Measurements from ENCODE around the gene NUP58.

The NUP58 gene

GRCh38 chr13:25280396-25280795 lies 21.0 kb upstream of the NUP58 start:
- peaks cover 55% of the 10 kb centered on the region for H3K79me2 ChIP-seq (ENCODE audit: low read length)

GRCh38 chr13:25281193-25281934 lies 20.1 kb upstream of the NUP58 start:
- Histone ChIP-seq H3K36me3 (replicated peaks; ENCODE audit: insufficient read depth, low read length) (no peaks in the 10 kb centered on the region), H2AFZ (ENCODE audit: low read length) (no peak overlapping the region), H3K9me3 (replicated peaks; ENCODE audit: insufficient read depth, low read length) (no peaks in the 10 kb centered on the region), H3F3A (ENCODE audit: insufficient read depth, low read length) (0 out of 2 replicates have a peak, but pooled peaks cover under 1% of the 10 kb centered on the region), H3K79me2 (ENCODE audit: low read length) (peaks cover 64% of the 10 kb centered on the region), H3K27ac (ENCODE audit: low read length) (no peak overlapping the region), H3K9me2 (replicated peaks; ENCODE audit: insufficient read depth, low read length) (no peaks in the 10 kb centered on the region), H3K4me1 (ENCODE audit: low read length) (no peaks in the 10 kb centered on the region), H3K9ac (ENCODE audit: low read length) (no peak overlapping the region), H3K4me3 (ENCODE audit: low read length) (no peak overlapping the region), H3K27me3 (replicated peaks; ENCODE audit: insufficient read depth, low read length) (no peaks in the 10 kb centered on the region), H3K4me2 (ENCODE audit: low read depth, low read length) (no peak overlapping the region), H4K20me1 (ENCODE audit: insufficient read depth, low read length) (no peaks in the 10 kb centered on the region)
- DNase-seq, result no peak
- TF ChIP-seq EZH2phosphoT487 (IDR thresholded peaks at IDR 0.05; ENCODE audit: low read length), result no peak
- no peak for TF ChIP-seq EZH2 (optimal IDR thresholded peaks at IDR 0.05; ENCODE audit: low read depth, low read length)
- no peak for TF ChIP-seq CTCF (IDR thresholded peaks at IDR 0.05; ENCODE audit: low read length)

More at GRCh38 chr13:25280396-25280795, 21.0 kb upstream of the NUP58 start:
- no peaks in the 10 kb centered on the region for H3K9me2 ChIP-seq (replicated peaks; ENCODE audit: insufficient read depth, low read length)
- no peak overlapping the region for H3K4me2 ChIP-seq (ENCODE audit: low read depth, low read length)
- TF ChIP-seq EZH2 (optimal IDR thresholded peaks at IDR 0.05; ENCODE audit: low read depth, low read length), result no peak
- TF ChIP-seq EZH2phosphoT487 (IDR thresholded peaks at IDR 0.05; ENCODE audit: low read length), result no peak
- no peak for TF ChIP-seq CTCF (IDR thresholded peaks at IDR 0.05; ENCODE audit: low read length)
- no peaks in the 10 kb centered on the region for H4K20me1 ChIP-seq (ENCODE audit: insufficient read depth, low read length)
- H3K36me3 ChIP-seq (replicated peaks; ENCODE audit: insufficient read depth, low read length), result no peaks in the 10 kb centered on the region
- no peak overlapping the region for H3K4me3 ChIP-seq (ENCODE audit: low read length)
- H3K9ac ChIP-seq (ENCODE audit: low read length), result no peak overlapping the region
- H3K27ac ChIP-seq (ENCODE audit: low read length), result no peak overlapping the region
- DNase-seq, result no peak
- H3K9me3 ChIP-seq (replicated peaks; ENCODE audit: insufficient read depth, low read length), result no peaks in the 10 kb centered on the region
- no peaks in the 10 kb centered on the region for H3F3A ChIP-seq (ENCODE audit: insufficient read depth, low read length)
- H2AFZ ChIP-seq (ENCODE audit: low read length), result no peak overlapping the region
- no peaks in the 10 kb centered on the region for H3K27me3 ChIP-seq (replicated peaks; ENCODE audit: insufficient read depth, low read length)
- H3K4me1 ChIP-seq (ENCODE audit: low read length), result no peaks in the 10 kb centered on the region

GRCh38 chr13:25281935-25282332 lies 19.5 kb upstream of the NUP58 start:
- H3K79me2 ChIP-seq (ENCODE audit: low read length), result peaks cover 63% of the 10 kb centered on the region
- no peak overlapping the region for H3K4me3 ChIP-seq (ENCODE audit: low read length)
- no peaks in the 10 kb centered on the region for H4K20me1 ChIP-seq (ENCODE audit: insufficient read depth, low read length)
- H3K9me2 ChIP-seq (replicated peaks; ENCODE audit: insufficient read depth, low read length), result no peaks in the 10 kb centered on the region
- H3K27me3 ChIP-seq (replicated peaks; ENCODE audit: insufficient read depth, low read length), result no peaks in the 10 kb centered on the region
- no peak overlapping the region for H3K4me2 ChIP-seq (ENCODE audit: low read depth, low read length)
- no peaks in the 10 kb centered on the region for H3K4me1 ChIP-seq (ENCODE audit: low read length)
- no peak overlapping the region for H3K9ac ChIP-seq (ENCODE audit: low read length)
- H3K36me3 ChIP-seq (replicated peaks; ENCODE audit: insufficient read depth, low read length), result no peaks in the 10 kb centered on the region
- no peaks in the 10 kb centered on the region for H3K9me3 ChIP-seq (replicated peaks; ENCODE audit: insufficient read depth, low read length)
- no peak for DNase-seq
- H2AFZ ChIP-seq (ENCODE audit: low read length), result no peak overlapping the region
- H3K27ac ChIP-seq (ENCODE audit: low read length), result no peak overlapping the region
- H3F3A ChIP-seq (ENCODE audit: insufficient read depth, low read length), result peaks cover 6% of the 10 kb centered on the region
- TF ChIP-seq EZH2 (optimal IDR thresholded peaks at IDR 0.05; ENCODE audit: low read depth, low read length), result no peak
- no peak for TF ChIP-seq CTCF (IDR thresholded peaks at IDR 0.05; ENCODE audit: low read length)
